GM20000 (cell line): ENCODE data around the gene GK2.

Source experiments
- DNase-seq: peaks from one replicate; pipeline ENCODE4 v3.0.0; 2012; ENCODE audit warnings: low spot score
- CTCF ChIP-seq: IDR thresholded peaks from 2 replicates; pipeline ENCODE4 v1.5.1; 2012; ENCODE audit warnings: mild to moderate bottlenecking, control low read depth; ENCODE audit errors: extremely low read depth, missing control alignments

The GK2 gene

DNA sequence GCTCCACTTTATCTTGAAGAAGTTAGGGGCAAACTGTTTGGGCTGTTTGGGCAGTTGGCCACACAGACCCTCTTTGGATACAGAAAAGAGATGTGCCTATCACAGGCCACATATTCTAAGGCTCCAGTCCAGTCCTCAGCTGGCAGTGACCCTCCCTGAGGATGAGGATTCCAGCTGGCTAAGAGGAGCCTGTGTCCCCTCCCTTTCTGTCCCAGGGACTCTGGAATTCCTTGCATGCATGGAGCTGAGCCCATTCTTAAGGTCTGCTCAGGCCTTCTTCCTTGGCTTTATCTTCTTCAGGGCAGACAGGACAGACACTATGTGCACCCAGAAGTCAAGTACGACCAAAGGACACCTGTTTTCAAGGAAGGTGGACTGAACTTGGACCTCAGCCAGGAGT is 23.8 kb upstream of the GK2 start:
- no peak for TF ChIP-seq CTCF
- DNase-seq, result no peak

- no peak for DNase-seq
- no peak for TF ChIP-seq CTCF
Observed at GRCh38 chr4:79429113-79429903, 21.3 kb upstream of the GK2 start.

- TF ChIP-seq CTCF, result no peak
- DNase-seq, result no peak
Observed at GRCh38 chr4:79426989-79427388, 19.0 kb upstream of the GK2 start.

- no peak for DNase-seq
Observed at GRCh38 chr4:79425586-79425985, 17.6 kb upstream of the GK2 start.

DNA sequence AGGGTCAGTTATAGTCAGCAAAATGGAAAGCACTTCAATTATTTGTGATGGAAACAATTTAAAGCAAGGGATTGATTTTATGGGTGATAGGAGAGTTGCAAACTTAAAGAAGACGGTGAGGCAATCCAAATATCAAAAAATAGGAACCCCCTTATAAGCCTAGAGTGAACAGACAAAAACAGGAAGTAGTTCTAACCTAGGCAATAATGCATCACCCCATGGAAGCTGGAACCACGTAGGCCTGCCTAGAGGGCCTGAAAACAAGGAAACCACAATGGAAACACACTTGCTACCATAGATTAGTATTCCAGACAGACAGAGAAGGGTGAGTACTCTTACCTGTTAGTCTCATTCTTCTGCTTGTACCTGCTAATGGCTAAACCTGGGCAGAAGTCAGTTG is 13.5 kb upstream of the GK2 start:
- DNase-seq, result no peak
- no peak for TF ChIP-seq CTCF

More at GRCh38 chr4:79425586-79425985, 17.6 kb upstream of the GK2 start:
- TF ChIP-seq CTCF, result no peak

DNA sequence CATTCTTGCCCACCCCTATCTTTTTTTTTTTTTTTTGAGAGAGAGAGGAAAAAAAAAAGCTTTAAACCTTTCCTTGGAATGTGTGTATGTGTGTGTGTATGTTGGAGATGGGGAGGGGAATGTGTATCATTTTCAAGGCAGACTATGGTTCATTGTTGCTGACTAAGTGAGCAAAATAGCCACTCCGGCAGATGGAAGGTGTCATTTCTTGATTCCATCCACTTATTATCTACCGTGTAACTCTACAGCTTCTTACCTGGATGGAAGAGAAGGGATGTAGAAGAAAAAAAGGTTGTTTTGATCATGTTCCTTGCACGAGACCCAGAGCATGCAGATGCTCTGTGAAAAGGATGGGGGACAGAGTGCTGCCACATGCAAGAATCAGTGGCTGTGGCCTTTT is 5.9 kb upstream of the GK2 start:
- no peak for TF ChIP-seq CTCF
- no peak for DNase-seq

DNA sequence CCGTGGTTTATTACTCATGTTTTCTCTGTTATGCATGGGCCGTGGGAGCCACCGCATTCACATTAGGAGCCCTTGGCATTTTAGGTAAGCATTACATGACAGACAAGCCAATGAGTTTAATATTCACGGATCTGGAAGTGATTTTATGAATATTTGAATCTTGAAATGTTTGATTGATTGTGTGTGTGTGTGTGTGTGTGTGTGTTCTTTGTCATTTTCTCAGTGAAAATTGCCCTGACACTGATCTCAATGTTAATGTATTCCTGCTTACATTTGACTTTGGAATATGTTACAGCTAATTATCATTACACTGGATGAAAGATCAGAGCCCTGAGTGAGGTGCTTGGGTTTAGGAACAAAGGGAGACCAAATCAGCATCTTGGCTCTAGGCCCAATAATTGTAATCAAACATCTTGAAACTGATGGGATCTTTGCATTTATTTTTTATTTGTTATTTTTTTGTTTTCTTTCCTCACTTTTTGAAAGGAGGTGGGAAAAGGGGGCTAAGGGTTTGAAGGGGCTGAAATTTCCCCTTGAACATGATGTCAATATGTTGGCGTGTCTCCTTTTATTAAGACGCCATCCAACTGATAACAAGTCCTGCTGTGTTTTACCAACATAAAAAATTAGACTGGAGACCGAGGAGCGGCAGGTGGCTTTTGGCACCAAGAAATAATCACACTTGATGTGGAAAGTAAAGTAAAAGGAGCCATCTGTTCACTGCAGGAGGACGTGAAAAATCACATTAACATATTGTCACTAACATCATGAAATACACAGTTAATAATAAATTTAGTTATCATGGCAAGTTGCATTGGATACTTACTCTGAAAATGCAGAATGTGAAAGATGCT is 5.2 kb upstream of the GK2 start:
- no peak for TF ChIP-seq CTCF
- DNase-seq, result no peak
